Right cardiac atrium (tissue), 5 donors: Measurements from ENCODE around the gene ERGIC1. TPM values are rescaled to one million over a fixed set of nuclear protein-coding genes. Genes with fewer than 3 reads are reported as not detected.
"Not testable (repeated sequence)": the region's sequence is repeated elsewhere in the genome, so short reads cannot be mapped to it uniquely, and the experiment has no call there.

ENCODE experiments used
- ATAC-seq, 2 donors: fragments of 200-7000 bp; cut with Tn5 transposase; one replicate each; pipeline versions ENCODE4 v1.8.0 to v1.9.1; 2020; ENCODE audit warnings: moderate library complexity in 2 of 2, mild to moderate bottlenecking in 1 of 2
- DNase-seq, 3 donors: peaks; one replicate each; pipeline ENCODE4 v3.0.0-alpha.2; 2020
- H3K27ac ChIP-seq: one replicate; pipeline ENCODE4 v1.5.1; 2013; ENCODE audit warnings: mild to moderate bottlenecking, low read length, control low read depth, moderate library complexity
- H3K27me3 ChIP-seq: one replicate; pipeline ENCODE4 v1.6.1; 2013; ENCODE audit not compliant: control insufficient read depth, insufficient read depth
- H3K4me1 ChIP-seq: one replicate; pipeline ENCODE4 v1.6.1; 2013; ENCODE audit warnings: low read length; ENCODE audit not compliant: control insufficient read depth, insufficient read depth
- H3K4me3 ChIP-seq: one replicate; pipeline ENCODE4 v1.5.1; 2013; ENCODE audit warnings: low read length, control low read depth
- H3K9me3 ChIP-seq: one replicate; pipeline ENCODE4 v1.6.1; 2013; ENCODE audit warnings: low read length; ENCODE audit not compliant: control insufficient read depth
- WGBS: extraction: QIAGEN DNeasy Blood & Tissue Kit; methylation state at CpG from one replicate; pipeline ENCODE4 v1.1.7; 2013; 5-methylcytosine and 5-hydroxymethylcytosine counted together
- intact Hi-C, 4 donors: fragments of 100-400 bp; cut with DNase I; formaldehyde crosslinking; loops; one replicate each; pipeline versions ENCODE4 v1.11.0 to v1.14.0; 2022 to 2023
- polyA plus RNA-seq: library from polyadenylated mRNA; stranded (reverse); fragments of 200-250 nt; gene quantifications from one replicate; pipeline ENCODE4 v1.2.3, GENCODE V29; 2013
- total RNA-seq, 4 donors: library from RNA; stranded (reverse); fragmentation: NEBNext Ultra II Directional; extraction: Animal tissue kit (Norgen Biotek cat#: 25700); gene quantifications; one replicate each; pipeline ENCODE4 v1.2.1, GENCODE V29; 2021
- donor health status: healthy with polysubstance abuse.
- donor health status: DM: no; HTN: yes; CAD: no.
- donor health status: DM: no; HTN: no; CAD: no.
- donor health status: DM: no; HTN: yes; CAD: no; lungs with severe emphysema.
- donor health status: DM: yes; HTN: yes; CAD: no.

ERGIC1 gene
- total and polyA plus RNA-seq, 5 donors, result 73.1 to 96.8 (median 85.0) TPM

DNA sequence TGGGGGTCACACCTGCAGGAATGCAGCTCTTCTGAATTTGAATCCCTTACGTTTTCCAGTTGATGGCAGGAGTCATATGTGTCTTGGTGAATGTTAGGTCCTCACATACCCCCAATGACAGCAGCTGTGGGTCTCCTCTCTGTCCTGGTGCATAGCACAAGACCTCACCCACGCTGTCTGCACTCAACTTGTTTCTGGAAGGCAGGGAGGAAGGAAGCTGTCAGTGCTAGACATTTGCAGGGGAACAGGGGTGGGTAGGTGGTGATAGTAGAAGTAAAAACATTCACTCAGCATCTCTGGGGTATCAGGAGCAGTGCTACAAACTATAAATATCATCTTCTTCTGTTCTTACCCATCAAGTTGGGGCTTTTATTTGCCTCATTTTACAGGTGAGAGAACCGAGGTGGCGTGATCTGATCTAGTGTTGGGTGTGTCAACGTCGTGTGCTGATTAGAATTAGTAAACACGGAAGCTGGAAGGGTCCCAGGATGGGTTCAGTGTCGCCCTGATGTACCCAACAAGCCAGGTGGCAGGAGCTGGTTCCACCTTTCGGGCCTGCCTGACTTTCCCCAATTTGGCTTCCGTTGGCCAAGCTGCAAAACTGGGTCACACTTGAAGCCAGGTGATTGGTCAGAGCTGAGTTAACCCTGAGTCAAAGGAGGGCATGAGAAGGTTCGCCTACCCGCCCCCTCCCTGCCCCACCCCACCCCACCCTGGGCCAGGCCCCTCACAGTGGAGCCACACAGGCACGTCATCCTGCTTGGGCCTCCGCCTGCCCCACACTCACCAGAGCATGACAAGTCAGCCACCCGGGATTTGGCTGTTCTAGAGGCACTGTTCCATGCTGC, 15.8 kb downstream of the ERGIC1 start:
- Histone ChIP-seq H3K4me3 (no peak overlapping the region), H3K9me3 (no peaks in the 10 kb centered on the region), H3K4me1 (peaks cover 9% of the 10 kb centered on the region), H3K27me3 (no peaks in the 10 kb centered on the region), H3K27ac (no peak overlapping the region)
- DNase-seq, result peak in 1 of 3 donors; percentile 19
- intact Hi-C loops, result no loop called here
- WGBS, result 75% methylated on average over 15 of the region's 15 CpGs
- ATAC-seq, result peak in 1 of 2 donors; percentile 49

DNA sequence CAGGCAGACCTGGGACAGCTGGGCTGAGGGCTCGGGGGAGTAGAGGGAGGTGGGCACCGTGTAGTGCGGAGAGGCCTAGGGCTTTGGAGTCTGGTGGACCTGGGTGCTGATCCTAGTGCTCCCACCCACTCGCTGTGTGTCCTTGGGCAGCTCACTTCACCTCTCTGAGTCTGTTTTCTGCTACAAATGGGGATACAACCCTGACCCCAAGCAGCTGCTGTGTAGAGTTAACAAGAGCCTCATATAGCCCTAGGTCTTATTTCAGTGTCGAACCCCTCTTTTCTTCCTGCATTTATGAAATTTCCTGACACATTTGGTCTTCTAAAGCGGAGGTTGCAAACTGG, 16.4 kb downstream of the ERGIC1 start:
- 92% methylated on average over 6 of the region's 6 CpGs for WGBS
- Histone ChIP-seq H3K9me3 (no peaks in the 10 kb centered on the region), H3K27ac (no peak overlapping the region), H3K27me3 (no peaks in the 10 kb centered on the region), H3K4me3 (no peak overlapping the region), H3K4me1 (peaks cover 15% of the 10 kb centered on the region)
- intact Hi-C loops, result no loop called here
- DNase-seq, result no peak
- ATAC-seq, result no peak

DNA sequence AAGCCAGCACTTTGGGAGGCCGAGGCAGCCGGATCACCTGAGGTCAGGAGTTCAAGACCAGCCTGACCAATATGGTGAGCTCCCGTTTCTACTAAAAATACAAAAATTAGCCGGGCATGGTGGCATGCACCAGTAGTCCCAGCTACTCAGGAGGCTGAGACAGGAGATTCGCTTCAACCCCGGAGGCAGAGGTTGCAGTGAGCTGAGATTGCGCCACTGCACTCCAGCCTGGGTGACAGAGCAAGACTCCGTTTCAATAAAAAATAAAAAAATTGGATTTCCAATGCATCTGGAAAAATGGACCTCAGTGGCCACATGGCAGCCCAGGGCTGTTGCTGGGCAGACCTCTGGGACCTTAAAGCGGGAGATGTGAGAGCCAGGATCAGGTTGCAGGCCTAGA, 17.2 kb downstream of the ERGIC1 start:
- intact Hi-C loops, H3K9me3 ChIP-seq, ATAC-seq, H3K4me3 ChIP-seq, H3K27ac ChIP-seq, DNase-seq, H3K27me3 ChIP-seq: not testable (repeated sequence)
- peaks cover 21% of the 10 kb centered on the region for H3K4me1 ChIP-seq
- WGBS, result 95% methylated on average over 9 of the region's 9 CpGs

DNA sequence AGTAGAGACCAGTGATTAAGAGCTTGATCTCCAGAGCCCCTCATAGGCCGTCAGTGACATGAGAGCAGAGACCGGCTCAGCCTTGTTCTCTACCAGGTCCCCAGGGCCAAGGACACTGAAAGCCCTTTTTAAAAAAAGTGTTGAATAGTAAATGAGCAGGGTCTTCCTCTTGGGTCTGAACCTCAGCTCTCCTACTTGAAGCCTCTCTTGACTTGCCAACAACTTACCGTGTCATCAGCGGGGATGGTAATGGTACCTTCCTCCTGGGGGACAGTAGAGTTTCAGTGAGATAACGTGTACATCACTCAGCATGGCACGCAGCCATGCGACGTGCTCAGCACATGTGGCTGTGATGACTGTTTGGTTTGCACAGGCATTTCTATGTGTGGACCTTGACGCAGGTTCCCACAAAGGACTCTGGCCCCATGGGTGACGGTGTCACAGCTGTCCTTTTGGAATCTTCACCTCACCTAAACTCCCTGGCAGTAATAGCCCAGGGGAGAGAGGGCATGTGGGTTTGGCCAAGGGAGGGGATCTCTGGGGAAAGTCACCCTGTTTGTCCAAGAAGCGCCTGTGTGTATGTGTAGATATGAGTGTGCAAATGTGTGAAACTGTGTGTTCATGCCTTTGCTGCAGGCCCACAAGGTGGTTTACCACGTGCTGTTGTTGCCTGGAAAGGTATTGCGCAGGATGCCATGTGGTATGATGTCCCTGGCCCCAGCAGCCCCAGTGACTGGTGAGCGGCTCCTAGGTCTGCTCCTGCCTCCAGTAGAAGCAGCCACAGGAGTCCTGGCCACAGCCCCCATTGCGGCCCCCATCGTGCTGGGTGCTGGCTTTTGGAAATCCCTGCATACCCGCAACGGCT, 18.7 kb downstream of the ERGIC1 start:
- H3K4me3 ChIP-seq, result no peak overlapping the region
- no peaks in the 10 kb centered on the region for H3K27me3 ChIP-seq
- no peak overlapping the region for H3K27ac ChIP-seq
- no peaks in the 10 kb centered on the region for H3K9me3 ChIP-seq
- intact Hi-C loops, result no loop called here
- peak in 1 of 3 donors; percentile 45 for DNase-seq
- WGBS, result 84% methylated on average over 18 of the region's 18 CpGs
- ATAC-seq, result no peak
- H3K4me1 ChIP-seq, result peaks cover 21% of the 10 kb centered on the region

DNA sequence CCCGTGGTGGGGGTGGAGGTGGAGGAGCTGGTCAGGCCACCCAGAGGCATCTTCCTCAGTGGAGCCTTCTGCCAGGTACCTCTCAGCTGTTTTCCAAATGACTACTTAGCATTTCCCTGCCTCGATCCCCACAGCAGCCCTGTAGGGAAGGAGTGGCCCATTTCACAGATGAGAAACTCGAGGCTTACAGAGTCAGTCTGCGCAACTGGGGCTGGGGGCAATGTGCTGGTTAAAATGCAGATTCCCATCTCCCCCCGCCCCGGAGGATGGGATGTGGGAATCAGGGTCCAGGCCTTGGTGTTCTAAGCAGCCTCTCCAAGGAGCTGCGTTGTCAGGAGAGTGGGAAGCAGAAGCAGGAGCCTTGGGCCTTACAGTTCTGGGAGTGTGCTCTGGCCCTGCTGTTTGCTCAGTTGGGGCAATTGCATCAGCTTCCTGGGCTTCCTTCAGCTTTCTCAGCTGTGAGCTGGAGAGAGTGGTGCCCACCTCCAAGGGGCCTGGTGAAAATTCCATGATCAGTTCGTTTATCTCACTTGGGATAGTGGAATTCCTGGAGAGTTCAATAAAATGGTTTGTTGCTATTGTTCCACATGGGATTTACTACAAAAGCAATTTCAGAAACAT, 19.4 kb downstream of the ERGIC1 start:
- intact Hi-C loops, result no loop called here
- ATAC-seq, result peak in 1 of 2 donors; percentile 25
- H3K9me3 ChIP-seq, result no peaks in the 10 kb centered on the region
- no peak for DNase-seq
- H3K27ac ChIP-seq, result peak overlapping the region; percentile 14
- no peaks in the 10 kb centered on the region for H3K27me3 ChIP-seq
- 84% methylated on average over 8 of the region's 8 CpGs for WGBS
- H3K4me1 ChIP-seq, result peaks cover 22% of the 10 kb centered on the region
- H3K4me3 ChIP-seq, result no peak overlapping the region

DNA sequence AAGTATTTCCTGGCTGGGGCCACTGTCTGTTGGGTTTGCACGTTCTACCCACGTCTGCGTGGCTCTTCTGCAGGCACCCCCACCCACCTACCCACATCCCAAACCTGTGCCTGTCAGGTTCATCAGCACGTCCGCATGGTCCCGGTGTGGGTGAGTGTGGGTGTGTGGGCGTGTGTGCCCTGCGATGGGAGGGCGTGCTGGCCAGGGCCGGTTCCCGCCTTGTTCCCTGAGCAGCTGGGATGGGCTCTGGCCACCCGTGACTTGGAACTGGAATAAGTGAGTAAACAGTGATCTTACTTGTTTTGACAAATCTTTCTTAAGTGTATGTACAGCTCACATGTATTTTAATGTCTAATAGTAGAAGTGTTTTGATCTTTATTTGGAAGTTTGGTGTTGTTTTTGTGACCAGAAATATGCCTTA, 20.4 kb downstream of the ERGIC1 start:
- ATAC-seq, result peak; percentile 33 to 42
- intact Hi-C loops, result no loop called here
- no peak overlapping the region for H3K4me3 ChIP-seq

DNA sequence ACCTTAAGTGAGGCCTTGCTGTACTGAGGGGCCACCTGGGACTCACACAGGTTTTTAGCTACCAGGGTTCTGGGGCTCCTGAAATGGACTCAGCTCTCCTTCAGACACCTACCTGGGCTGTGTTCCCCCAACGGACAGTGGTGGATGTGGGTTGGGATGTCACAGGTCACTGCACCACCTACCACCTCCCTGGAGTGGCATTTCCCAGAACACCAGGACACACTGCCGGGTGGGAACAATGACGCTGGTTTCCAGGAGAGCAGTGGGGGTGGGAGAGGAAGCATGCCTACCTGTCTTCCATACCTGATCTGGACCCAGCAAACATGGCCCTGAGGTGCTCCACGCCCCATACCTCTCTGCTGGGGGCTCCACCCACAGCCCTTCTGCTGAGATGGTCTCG, 20.9 kb downstream of the ERGIC1 start:
- no peaks in the 10 kb centered on the region for H3K27me3 ChIP-seq
- no peak overlapping the region for H3K4me3 ChIP-seq
- peak in 1 of 3 donors; percentile 43 for DNase-seq
- H3K27ac ChIP-seq, result peak overlapping the region; percentile 39
- H3K9me3 ChIP-seq, result no peaks in the 10 kb centered on the region
- 94% methylated on average over 5 of the region's 5 CpGs for WGBS
- no peak for ATAC-seq
- peaks cover 35% of the 10 kb centered on the region for H3K4me1 ChIP-seq
- intact Hi-C loops, result no loop called here

More for the DNA sequence above, 20.4 kb downstream of the ERGIC1 start:
- DNase-seq, result peak; percentile 58 to 82 (median 75)
- H3K27ac ChIP-seq, result no peak overlapping the region
- H3K27me3 ChIP-seq, result no peaks in the 10 kb centered on the region
- WGBS, result 48% methylated on average over 12 of the region's 12 CpGs
- H3K9me3 ChIP-seq, result no peaks in the 10 kb centered on the region
- H3K4me1 ChIP-seq, result peaks cover 31% of the 10 kb centered on the region

DNA sequence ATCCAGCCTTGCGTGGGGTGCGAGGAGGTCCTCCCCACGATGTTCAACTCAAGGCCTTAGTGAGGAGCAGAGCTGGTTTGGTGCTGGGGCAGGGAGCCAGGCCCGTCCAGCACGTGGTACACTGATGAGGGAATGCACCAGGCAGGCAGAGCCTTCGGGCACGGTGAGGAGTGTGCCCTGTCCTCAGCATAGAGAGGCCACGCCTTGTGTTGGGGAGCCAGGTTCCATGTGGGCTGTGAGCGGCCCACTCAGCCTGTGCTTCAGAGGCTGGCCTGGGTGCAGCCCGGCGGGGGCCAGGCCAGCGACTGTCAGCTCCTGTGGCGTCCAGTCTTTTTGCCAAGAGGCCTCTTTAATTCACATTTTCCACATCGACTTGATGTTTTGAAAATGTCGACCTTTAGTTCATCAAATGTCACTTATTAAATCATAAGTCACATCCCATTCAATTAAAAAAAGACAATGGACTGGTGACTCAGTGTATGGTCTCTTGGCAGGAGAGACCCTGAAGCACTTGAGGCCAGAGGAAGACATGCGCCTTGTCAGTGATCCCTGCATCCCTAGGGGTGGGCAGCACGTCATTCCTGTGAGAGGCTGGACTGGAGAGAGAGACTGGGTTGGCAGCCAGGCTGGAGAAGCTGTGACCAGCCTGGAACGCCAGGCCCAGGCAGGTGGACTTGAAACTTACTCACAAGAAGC, 21.7 kb downstream of the ERGIC1 start:
- DNase-seq (peak; percentile 70 to 76 (median 72)), ATAC-seq (peak; percentile 2 to 4)
- intact Hi-C loops, result no loop called here
- no peak overlapping the region for H3K4me3 ChIP-seq
- peak overlapping the region; percentile 40 for H3K27ac ChIP-seq
- H3K9me3 ChIP-seq, result no peaks in the 10 kb centered on the region
- peaks cover 41% of the 10 kb centered on the region for H3K4me1 ChIP-seq
- H3K27me3 ChIP-seq, result no peaks in the 10 kb centered on the region
- WGBS, result 49% methylated on average over 18 of the region's 18 CpGs

DNA sequence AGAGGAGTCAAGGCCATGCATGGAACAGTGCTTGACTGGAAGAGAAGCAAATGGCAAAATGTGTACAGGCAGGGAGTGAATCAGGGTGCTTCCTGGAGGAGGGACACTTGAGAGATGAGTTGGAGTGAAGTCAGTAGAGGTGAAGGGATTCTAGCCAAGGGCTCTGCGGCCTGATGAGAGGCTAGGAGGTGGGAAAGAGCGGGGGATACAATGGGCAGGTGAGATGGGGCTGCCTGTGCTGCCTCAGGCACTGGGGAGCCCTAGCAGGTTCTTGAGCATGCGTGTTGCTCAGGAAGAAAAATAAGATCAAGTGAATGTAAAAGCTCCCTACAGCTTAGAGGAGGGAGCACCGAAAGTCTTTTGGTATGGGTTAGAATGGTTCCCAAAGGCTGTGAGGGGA, 22.3 kb downstream of the ERGIC1 start:
- H3K27ac ChIP-seq, result peak overlapping the region; percentile 40
- H3K9me3 ChIP-seq, result no peaks in the 10 kb centered on the region
- 97% methylated on average over 4 of the region's 4 CpGs for WGBS
- H3K4me3 ChIP-seq, result no peak overlapping the region
- ATAC-seq, result no peak
- DNase-seq, result no peak
- H3K27me3 ChIP-seq, result no peaks in the 10 kb centered on the region
- intact Hi-C loops, result no loop called here
- peaks cover 41% of the 10 kb centered on the region for H3K4me1 ChIP-seq

DNA sequence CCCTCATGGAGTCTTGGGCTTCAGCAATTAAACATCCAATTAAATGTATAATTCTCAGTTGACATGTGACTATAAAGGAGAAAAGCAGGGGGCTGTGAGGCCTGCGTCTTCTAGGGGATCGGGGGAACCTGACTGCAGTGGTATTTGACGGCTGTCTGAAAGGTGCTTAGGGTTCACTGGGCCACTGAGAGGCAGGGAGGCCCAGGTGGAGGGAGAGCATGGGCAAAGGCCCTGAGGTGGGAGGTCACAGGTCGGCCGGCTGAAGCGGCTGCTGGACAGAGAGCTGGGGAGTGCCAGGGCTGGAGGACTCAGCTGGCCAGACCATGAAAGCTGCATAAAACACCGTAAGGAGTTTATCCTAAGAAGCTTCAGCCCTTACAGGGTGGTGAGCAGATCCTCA, 23.9 kb downstream of the ERGIC1 start:
- Histone ChIP-seq H3K27ac (peak overlapping the region; percentile 1), H3K4me1 (peaks cover 40% of the 10 kb centered on the region), H3K4me3 (no peak overlapping the region), H3K27me3 (no peaks in the 10 kb centered on the region), H3K9me3 (no peaks in the 10 kb centered on the region)
- WGBS, result 91% methylated on average over 7 of the region's 7 CpGs
- DNase-seq (no peak), ATAC-seq (no peak)
- intact Hi-C loops, result no loop called here
